BLaER1 treated with 17β-estradiol and CSF1 and Interleukin-3, amounts not matched to agents 10 nM and 100 nM (cell line): ENCODE measurements around the gene CNOT6.

Experiments
- H3K27ac ChIP-seq, 11 experiments: shearing (Covaris generic); formaldehyde crosslinking; 2 replicates each; pipeline ENCODE4 v1.8.1; 2022
- H3K27me3 ChIP-seq, 11 experiments: shearing (Covaris generic); formaldehyde crosslinking; 2 replicates each; pipeline ENCODE4 v1.8.1; 2022
- H3K36me3 ChIP-seq, 11 experiments: shearing (Covaris generic); formaldehyde crosslinking; 2 replicates each; pipeline ENCODE4 v1.8.1; 2022
- H3K4me1 ChIP-seq, 10 experiments: shearing (Covaris generic); formaldehyde crosslinking; 2 replicates each; pipeline ENCODE4 v1.8.1; 2022
- H3K4me2 ChIP-seq, 11 experiments: shearing (Covaris generic); formaldehyde crosslinking; 2 replicates each; pipeline ENCODE4 v1.8.1; 2022
- H3K4me3 ChIP-seq, 10 experiments: shearing (Covaris generic); formaldehyde crosslinking; 2 replicates each; pipeline ENCODE4 v1.8.1; 2022
- H3K9ac ChIP-seq, 11 experiments: shearing (Covaris generic); formaldehyde crosslinking; 2 replicates each; pipeline ENCODE4 v1.8.1; 2022
- H3K9me3 ChIP-seq, 11 experiments: shearing (Covaris generic); formaldehyde crosslinking; replicated peaks in 1 of 11; 2 replicates each; pipeline ENCODE4 v1.8.1; 2022
- H4K20me1 ChIP-seq, 11 experiments: shearing (Covaris generic); formaldehyde crosslinking; 2 replicates each; pipeline ENCODE4 v1.8.1; 2022
- Cebpa-rat ChIP-seq, 11 experiments: shearing (Covaris generic); IDR thresholded peaks; 2 replicates each; pipeline ENCODE4 v1.8.1; 2022

Gene CNOT6

DNA sequence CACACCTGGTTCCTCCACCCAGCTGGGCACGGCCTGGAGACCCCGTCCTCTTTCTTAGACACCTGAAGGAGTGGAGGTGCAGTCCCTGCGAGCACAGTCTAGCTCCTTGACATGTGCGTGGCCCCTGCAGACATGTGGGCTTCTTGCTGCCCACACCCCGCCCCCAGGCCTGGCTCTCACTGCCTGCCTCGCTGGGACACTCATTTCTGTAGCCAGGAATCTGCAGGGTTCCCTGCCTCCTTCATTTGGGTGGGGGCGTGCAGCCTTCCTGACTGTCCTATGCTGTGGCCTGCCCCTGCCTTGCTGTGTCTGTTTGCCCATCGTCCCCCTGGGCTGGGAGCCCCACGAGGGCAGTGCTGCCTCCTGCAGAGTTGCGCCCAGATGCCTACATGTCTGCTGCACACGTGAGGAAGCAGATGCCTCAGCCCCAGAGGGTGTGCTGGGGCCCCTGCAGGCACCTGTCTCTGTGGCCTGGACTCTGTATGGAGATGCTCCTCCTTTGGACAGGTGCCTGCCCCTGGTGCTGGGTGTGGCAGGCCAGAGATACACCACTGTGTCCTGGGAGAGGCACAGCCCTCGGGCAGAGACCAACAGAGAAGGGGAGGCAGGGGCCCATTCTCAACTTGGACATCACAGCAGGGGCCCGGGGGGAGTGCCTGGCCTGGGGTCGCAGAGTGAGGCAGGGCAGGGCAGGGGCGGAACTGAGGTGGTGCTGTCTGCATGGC, 132.6 kb downstream of the CNOT6 start:
- H3K4me2 ChIP-seq: peak overlapping the region in 8 of 11 experiments; percentile 38 to 72 (median 58); a peak in 15 of 22 replicates
- H3K9ac ChIP-seq: no peak overlapping the region
- no peaks in the 10 kb centered on the region for H4K20me1 ChIP-seq
- H3K36me3 ChIP-seq: no peaks in the 10 kb centered on the region
- no peak for TF ChIP-seq Cebpa-rat (IDR thresholded peaks at IDR 0.05)
- H3K4me1 ChIP-seq: peaks cover 11 to 62% (median 55%) of the 10 kb centered on the region in 10 experiments
- no peak overlapping the region for H3K27ac ChIP-seq
- H3K27me3 ChIP-seq: no peaks in the 10 kb centered on the region
- no peak overlapping the region for H3K4me3 ChIP-seq
- no peaks in the 10 kb centered on the region for H3K9me3 ChIP-seq

DNA sequence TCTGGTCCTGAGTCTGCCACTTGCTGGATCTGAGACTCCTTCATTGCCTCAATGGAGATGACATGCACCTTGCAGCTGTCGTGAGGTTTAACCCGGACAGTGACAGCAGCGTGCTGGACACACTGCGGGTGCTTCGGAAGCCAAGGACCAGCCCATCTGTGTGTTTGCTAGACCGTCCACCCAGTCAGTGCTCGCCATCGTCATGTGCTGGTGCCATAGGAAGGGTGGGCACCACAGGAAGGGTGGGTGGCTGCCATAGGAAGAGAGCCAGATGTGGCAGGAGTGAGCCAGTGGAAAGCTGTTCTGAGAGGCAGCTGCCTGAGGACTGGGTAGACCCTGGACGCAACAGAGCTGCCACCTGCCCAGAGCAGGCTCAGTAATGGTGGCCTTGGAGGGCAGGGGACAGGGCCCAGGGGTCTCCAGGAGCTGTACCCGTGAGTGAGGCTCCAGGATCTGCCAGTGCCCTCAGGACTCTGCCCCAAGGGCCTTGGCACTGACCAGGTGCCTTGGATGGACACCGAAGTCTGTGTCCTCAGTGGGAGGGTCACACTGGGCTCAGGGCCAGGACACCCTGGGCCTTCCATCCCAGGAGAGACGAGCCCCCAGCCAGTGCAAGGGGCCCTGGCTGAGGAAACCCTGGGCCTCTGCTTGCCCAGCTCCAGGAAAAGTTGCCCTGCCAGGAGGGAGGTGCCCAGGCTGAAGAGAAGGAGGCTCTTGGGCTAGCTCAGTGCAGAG, 133.4 kb downstream of the CNOT6 start:
- H3K27ac ChIP-seq: no peak overlapping the region
- H3K36me3 ChIP-seq: no peaks in the 10 kb centered on the region
- no peak for TF ChIP-seq Cebpa-rat (IDR thresholded peaks at IDR 0.05)
- H3K9me3 ChIP-seq: no peaks in the 10 kb centered on the region
- H3K4me2 ChIP-seq: peak overlapping the region in 8 of 11 experiments; percentile 38 to 72 (median 58); a peak in 15 of 22 replicates
- no peaks in the 10 kb centered on the region for H3K27me3 ChIP-seq
- no peak overlapping the region for H3K9ac ChIP-seq
- no peak overlapping the region for H3K4me3 ChIP-seq
- H3K4me1 ChIP-seq: peaks cover 18 to 70% (median 62%) of the 10 kb centered on the region in 10 experiments
- H4K20me1 ChIP-seq: no peaks in the 10 kb centered on the region
